ENCODE data around the gene UCMA. TPM values are rescaled to one million over a fixed set of nuclear protein-coding genes. Genes with fewer than 3 reads are reported as not detected.

UCMA gene
- total RNA-seq, 2 experiments from 2014 or later: not detected

DNA sequence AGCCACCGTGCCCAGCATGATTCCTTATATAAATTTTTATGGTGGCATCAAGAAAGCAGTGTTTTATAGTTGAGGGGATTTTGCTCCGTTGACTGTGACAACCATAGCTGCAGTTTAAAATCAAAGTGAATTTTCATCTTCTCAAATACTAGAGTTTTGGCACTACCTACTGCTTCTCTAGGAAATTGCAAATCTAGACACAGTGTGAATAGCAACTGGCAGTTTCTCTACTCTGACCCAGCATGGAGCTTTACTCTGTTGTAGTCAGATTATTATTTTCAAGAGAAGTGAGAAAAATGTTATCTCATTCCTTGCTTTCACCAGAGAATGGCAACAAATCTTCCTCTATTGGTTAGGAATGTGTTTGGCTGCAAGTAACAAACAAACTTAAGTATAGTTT is 49.9 kb downstream of the UCMA start:
- ChIA-PET POLR2A (no interaction called here), CTCF (ENCODE audit: unreplicated experiment) (no interaction called here)
- Histone ChIP-seq H2AFZ (ENCODE audit: low read length) (no peak overlapping the region), H3K9me3 (ENCODE audit: low read length) (no peaks in the 10 kb centered on the region), H3K36me3 (ENCODE audit: insufficient read depth, low read length) (peaks cover 100% of the 10 kb centered on the region), H3K4me3 (ENCODE audit: low read depth, low read length, poor library complexity, severe bottlenecking) (no peak overlapping the region), H3K79me2 (ENCODE audit: insufficient read depth, low read depth, low read length) (peaks cover 2% of the 10 kb centered on the region; the same call in 1 of the 2 replicates), H3K27ac (ENCODE audit: low read depth, low read length, poor library complexity, severe bottlenecking) (no peak overlapping the region), H3K4me1 (ENCODE audit: insufficient read depth, low read length, poor library complexity, severe bottlenecking) (no peaks in the 10 kb centered on the region), H3K9me2 (ENCODE audit: insufficient read depth, low read length) (no peaks in the 10 kb centered on the region), H3K4me2 (ENCODE audit: low read length) (no peak overlapping the region), H4K20me1 (ENCODE audit: insufficient read depth, low read length) (no peaks in the 10 kb centered on the region)
- no peak for DNase-seq (ENCODE audit: low spot score)
- no peak for TF ChIP-seq EZH2phosphoT487 (IDR thresholded peaks at IDR 0.05; ENCODE audit: borderline replicate concordance, low read depth, low read length)
- TF ChIP-seq, protein P1, sequence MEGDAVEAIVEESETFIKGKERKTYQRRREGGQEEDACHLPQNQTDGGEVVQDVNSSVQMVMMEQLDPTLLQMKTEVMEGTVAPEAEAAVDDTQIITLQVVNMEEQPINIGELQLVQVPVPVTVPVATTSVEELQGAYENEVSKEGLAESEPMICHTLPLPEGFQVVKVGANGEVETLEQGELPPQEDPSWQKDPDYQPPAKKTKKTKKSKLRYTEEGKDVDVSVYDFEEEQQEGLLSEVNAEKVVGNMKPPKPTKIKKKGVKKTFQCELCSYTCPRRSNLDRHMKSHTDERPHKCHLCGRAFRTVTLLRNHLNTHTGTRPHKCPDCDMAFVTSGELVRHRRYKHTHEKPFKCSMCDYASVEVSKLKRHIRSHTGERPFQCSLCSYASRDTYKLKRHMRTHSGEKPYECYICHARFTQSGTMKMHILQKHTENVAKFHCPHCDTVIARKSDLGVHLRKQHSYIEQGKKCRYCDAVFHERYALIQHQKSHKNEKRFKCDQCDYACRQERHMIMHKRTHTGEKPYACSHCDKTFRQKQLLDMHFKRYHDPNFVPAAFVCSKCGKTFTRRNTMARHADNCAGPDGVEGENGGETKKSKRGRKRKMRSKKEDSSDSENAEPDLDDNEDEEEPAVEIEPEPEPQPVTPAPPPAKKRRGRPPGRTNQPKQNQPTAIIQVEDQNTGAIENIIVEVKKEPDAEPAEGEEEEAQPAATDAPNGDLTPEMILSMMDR (conservative IDR thresholded peaks at IDR 0.05; ENCODE audit: low read length): no peak
- BruUV-seq (replicated peaks): no TSS peak
- intact Hi-C loops (cut with micrococcal nuclease; ENCODE audit: unreplicated experiment): no loop called here

DNA sequence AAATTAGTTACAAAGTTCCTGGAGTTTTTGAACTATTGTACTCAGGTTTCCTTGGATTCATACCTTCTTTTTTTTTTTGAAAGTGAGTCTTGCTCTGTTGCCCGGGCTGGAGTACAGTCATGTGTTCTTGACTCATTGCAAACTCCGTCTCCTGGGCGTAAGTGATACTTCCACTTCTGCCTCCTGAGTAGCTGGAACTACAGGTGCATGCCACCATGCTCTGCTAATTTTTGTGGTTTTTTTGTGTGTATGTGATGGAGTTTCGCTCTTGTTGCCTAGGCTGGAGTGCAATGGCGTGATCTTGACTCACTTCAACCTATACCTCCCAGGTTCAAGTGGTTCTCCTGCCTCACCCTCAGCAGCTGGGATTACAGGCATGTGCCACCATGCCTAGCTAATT is 50.5 kb downstream of the UCMA start:
- H3K4me1 ChIP-seq (ENCODE audit: insufficient read depth, low read length, poor library complexity, severe bottlenecking): no peaks in the 10 kb centered on the region
- H3K9me2 ChIP-seq (ENCODE audit: insufficient read depth, low read length): no peaks in the 10 kb centered on the region
- peaks cover 100% of the 10 kb centered on the region for H3K36me3 ChIP-seq (ENCODE audit: insufficient read depth, low read length)
- no peak overlapping the region for H3K27ac ChIP-seq (ENCODE audit: low read depth, low read length, poor library complexity, severe bottlenecking)
- H3K4me3 ChIP-seq (ENCODE audit: low read depth, low read length, poor library complexity, severe bottlenecking): no peak overlapping the region
- ChIA-PET POLR2A (no interaction called here), CTCF (ENCODE audit: unreplicated experiment) (no interaction called here)
- intact Hi-C loops (cut with micrococcal nuclease; ENCODE audit: unreplicated experiment): no loop called here
- H3K9me3 ChIP-seq (ENCODE audit: low read length): no peaks in the 10 kb centered on the region
- H3K79me2 ChIP-seq (ENCODE audit: insufficient read depth, low read depth, low read length): peaks cover 4% of the 10 kb centered on the region; the same call in 1 of the 2 replicates
- H3K4me2 ChIP-seq (ENCODE audit: low read length): no peak overlapping the region
- TF ChIP-seq, protein P1 (conservative IDR thresholded peaks at IDR 0.05; ENCODE audit: low read length): no peak
- TF ChIP-seq EZH2phosphoT487 (IDR thresholded peaks at IDR 0.05; ENCODE audit: borderline replicate concordance, low read depth, low read length): no peak
- no TSS peak for BruUV-seq (replicated peaks)
- H4K20me1 ChIP-seq (ENCODE audit: insufficient read depth, low read length): no peaks in the 10 kb centered on the region
- H2AFZ ChIP-seq (ENCODE audit: low read length): no peak overlapping the region
- DNase-seq (ENCODE audit: low spot score): no peak

DNA sequence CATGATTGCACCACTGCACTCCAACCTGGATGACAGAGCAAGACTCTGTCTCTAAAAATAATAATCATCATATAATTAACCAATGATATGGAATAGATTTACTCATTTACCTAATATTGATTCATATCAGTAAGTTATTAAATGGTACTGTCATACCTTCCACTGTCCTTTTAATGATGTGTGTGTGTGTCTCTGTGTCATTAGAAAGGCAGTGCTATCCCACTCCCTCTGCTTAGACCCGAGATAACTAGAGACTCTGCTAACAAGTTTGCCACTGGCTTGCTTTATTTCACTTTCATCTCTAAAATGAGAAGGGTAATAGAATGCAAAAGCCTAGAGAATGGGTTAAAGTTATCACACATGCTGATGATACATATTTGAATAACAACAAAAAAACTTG is 51.8 kb downstream of the UCMA start:
- H3K4me3 ChIP-seq (ENCODE audit: low read depth, low read length, poor library complexity, severe bottlenecking): no peak overlapping the region
- H2AFZ ChIP-seq (ENCODE audit: low read length): no peak overlapping the region

More for the DNA sequence above, 51.8 kb downstream of the UCMA start:
- H3K9me2 ChIP-seq (ENCODE audit: insufficient read depth, low read length): no peaks in the 10 kb centered on the region
- no peaks in the 10 kb centered on the region for H3K9me3 ChIP-seq (ENCODE audit: low read length)
- no peak for DNase-seq (ENCODE audit: low spot score)
- peaks cover 4% of the 10 kb centered on the region; the same call in 1 of the 2 replicates for H3K79me2 ChIP-seq (ENCODE audit: insufficient read depth, low read depth, low read length)
- no peak overlapping the region for H3K27ac ChIP-seq (ENCODE audit: low read depth, low read length, poor library complexity, severe bottlenecking)
- intact Hi-C loops (cut with micrococcal nuclease; ENCODE audit: unreplicated experiment): no loop called here
- BruUV-seq (replicated peaks): no TSS peak
- H4K20me1 ChIP-seq (ENCODE audit: insufficient read depth, low read length): no peaks in the 10 kb centered on the region
- H3K36me3 ChIP-seq (ENCODE audit: insufficient read depth, low read length): peaks cover 100% of the 10 kb centered on the region
- H3K4me2 ChIP-seq (ENCODE audit: low read length): no peak overlapping the region
- TF ChIP-seq, protein P1 (conservative IDR thresholded peaks at IDR 0.05; ENCODE audit: low read length): no peak
- TF ChIP-seq EZH2phosphoT487 (IDR thresholded peaks at IDR 0.05; ENCODE audit: borderline replicate concordance, low read depth, low read length): no peak
- POLR2A ChIA-PET: no interaction called here
- CTCF ChIA-PET (ENCODE audit: unreplicated experiment): no interaction called here
- no peaks in the 10 kb centered on the region for H3K4me1 ChIP-seq (ENCODE audit: insufficient read depth, low read length, poor library complexity, severe bottlenecking)
